Measurements from ENCODE around the gene OTOG.

The OTOG gene

GRCh38 chr11:17651061-17651460 lies 104.0 kb downstream of the OTOG start:
- Histone ChIP-seq H3K4me3 (ENCODE audit: low read depth in 1 of 2, low read length in 2 of 2) (no peak overlapping the region), H3K27me3 (ENCODE audit: insufficient read depth, low read length, poor library complexity) (peaks cover 11% of the 10 kb centered on the region), H2AFZ (ENCODE audit: low read depth, low read length) (no peak overlapping the region), H3K36me3 (ENCODE audit: insufficient read depth, low read length) (no peaks in the 10 kb centered on the region), H3K9ac (ENCODE audit: low read depth, low read length) (no peak overlapping the region), H3K9me3 (ENCODE audit: insufficient read depth, low read length, severe bottlenecking) (peaks cover 8% of the 10 kb centered on the region), H4K20me1 (ENCODE audit: insufficient read depth, low read length) (no peaks in the 10 kb centered on the region), H3K79me2 (ENCODE audit: insufficient read depth, low read length) (no peaks in the 10 kb centered on the region), H3K27ac (ENCODE audit: low read length) (no peak overlapping the region), H3K4me2 (ENCODE audit: insufficient read depth, low read length) (no peak overlapping the region), H3K4me1 (ENCODE audit: insufficient read depth, low read length) (peaks cover 7% of the 10 kb centered on the region)
- ATAC-seq (ENCODE audit: insufficient read depth, low read depth) (no peak), DNase-seq (no peak)
- TF ChIP-seq EZH2 (IDR thresholded peaks at IDR 0.05; ENCODE audit: borderline replicate concordance, low read depth, low read length, severe bottlenecking) = no peak
- no peak for TF ChIP-seq CTCF (IDR thresholded peaks at IDR 0.05; ENCODE audit: borderline replicate concordance, extremely low read depth, low read length, poor library complexity, severe bottlenecking)

- H3K27ac ChIP-seq (ENCODE audit: low read length) = no peak overlapping the region
- no peak for ATAC-seq (ENCODE audit: insufficient read depth, low read depth)
- no peak for TF ChIP-seq EZH2 (IDR thresholded peaks at IDR 0.05; ENCODE audit: borderline replicate concordance, low read depth, low read length, severe bottlenecking)
- no peak for TF ChIP-seq CTCF (IDR thresholded peaks at IDR 0.05; ENCODE audit: borderline replicate concordance, extremely low read depth, low read length, poor library complexity, severe bottlenecking)
Measured at GRCh38 chr11:17651681-17652080, 104.6 kb downstream of the OTOG start.

GRCh38 chr11:17652556-17652955 lies 105.5 kb downstream of the OTOG start:
- no peak for ATAC-seq (ENCODE audit: insufficient read depth, low read depth)
- H3K27ac ChIP-seq (ENCODE audit: low read length) = no peak overlapping the region
- H3K36me3 ChIP-seq (ENCODE audit: insufficient read depth, low read length) = no peaks in the 10 kb centered on the region
- H3K27me3 ChIP-seq (ENCODE audit: insufficient read depth, low read length, poor library complexity) = peaks cover 11% of the 10 kb centered on the region
- H3K9me3 ChIP-seq (ENCODE audit: insufficient read depth, low read length, severe bottlenecking) = peaks cover 8% of the 10 kb centered on the region
- no peak overlapping the region for H3K4me2 ChIP-seq (ENCODE audit: insufficient read depth, low read length)
- no peak for TF ChIP-seq CTCF (IDR thresholded peaks at IDR 0.05; ENCODE audit: borderline replicate concordance, extremely low read depth, low read length, poor library complexity, severe bottlenecking)
- TF ChIP-seq EZH2 (IDR thresholded peaks at IDR 0.05; ENCODE audit: borderline replicate concordance, low read depth, low read length, severe bottlenecking) = no peak
- H3K9ac ChIP-seq (ENCODE audit: low read depth, low read length) = no peak overlapping the region
- H2AFZ ChIP-seq (ENCODE audit: low read depth, low read length) = no peak overlapping the region
- H3K4me3 ChIP-seq (ENCODE audit: low read depth in 1 of 2, low read length in 2 of 2) = no peak overlapping the region
- no peak for DNase-seq
- peaks cover 7% of the 10 kb centered on the region for H3K4me1 ChIP-seq (ENCODE audit: insufficient read depth, low read length)
- no peaks in the 10 kb centered on the region for H3K79me2 ChIP-seq (ENCODE audit: insufficient read depth, low read length)
- H4K20me1 ChIP-seq (ENCODE audit: insufficient read depth, low read length) = no peaks in the 10 kb centered on the region

More at GRCh38 chr11:17651681-17652080, 104.6 kb downstream of the OTOG start:
- Histone ChIP-seq H3K9me3 (ENCODE audit: insufficient read depth, low read length, severe bottlenecking) (peaks cover 8% of the 10 kb centered on the region), H3K4me1 (ENCODE audit: insufficient read depth, low read length) (peaks cover 7% of the 10 kb centered on the region), H3K27me3 (ENCODE audit: insufficient read depth, low read length, poor library complexity) (peaks cover 11% of the 10 kb centered on the region), H3K79me2 (ENCODE audit: insufficient read depth, low read length) (no peaks in the 10 kb centered on the region), H3K36me3 (ENCODE audit: insufficient read depth, low read length) (no peaks in the 10 kb centered on the region), H3K4me3 (ENCODE audit: low read depth in 1 of 2, low read length in 2 of 2) (no peak overlapping the region), H3K9ac (ENCODE audit: low read depth, low read length) (no peak overlapping the region), H4K20me1 (ENCODE audit: insufficient read depth, low read length) (no peaks in the 10 kb centered on the region), H3K4me2 (ENCODE audit: insufficient read depth, low read length) (no peak overlapping the region), H2AFZ (ENCODE audit: low read depth, low read length) (no peak overlapping the region)
- no peak for DNase-seq

- no peak overlapping the region for H2AFZ ChIP-seq (ENCODE audit: low read depth, low read length)
- no peaks in the 10 kb centered on the region for H4K20me1 ChIP-seq (ENCODE audit: insufficient read depth, low read length)
- ATAC-seq (ENCODE audit: insufficient read depth, low read depth) = no peak
- no peak overlapping the region for H3K4me2 ChIP-seq (ENCODE audit: insufficient read depth, low read length)
- TF ChIP-seq EZH2 (IDR thresholded peaks at IDR 0.05; ENCODE audit: borderline replicate concordance, low read depth, low read length, severe bottlenecking) (no peak), CTCF (IDR thresholded peaks at IDR 0.05; ENCODE audit: borderline replicate concordance, extremely low read depth, low read length, poor library complexity, severe bottlenecking) (no peak)
- H3K36me3 ChIP-seq (ENCODE audit: insufficient read depth, low read length) = no peaks in the 10 kb centered on the region
- H3K9me3 ChIP-seq (ENCODE audit: insufficient read depth, low read length, severe bottlenecking) = peaks cover 8% of the 10 kb centered on the region
- no peak overlapping the region for H3K27ac ChIP-seq (ENCODE audit: low read length)
- H3K4me1 ChIP-seq (ENCODE audit: insufficient read depth, low read length) = peaks cover 7% of the 10 kb centered on the region
- H3K9ac ChIP-seq (ENCODE audit: low read depth, low read length) = no peak overlapping the region
- no peaks in the 10 kb centered on the region for H3K79me2 ChIP-seq (ENCODE audit: insufficient read depth, low read length)
- no peak for DNase-seq
- H3K4me3 ChIP-seq (ENCODE audit: low read depth in 1 of 2, low read length in 2 of 2) = no peak overlapping the region
- peaks cover 5% of the 10 kb centered on the region for H3K27me3 ChIP-seq (ENCODE audit: insufficient read depth, low read length, poor library complexity)
Measured at GRCh38 chr11:17653611-17654010, 106.6 kb downstream of the OTOG start.
